ENCODE results near the gene GLRX5. TPM values are rescaled to one million over a fixed set of nuclear protein-coding genes. Genes with fewer than 3 reads are reported as not detected.

Gene GLRX5
- total and polyA plus RNA-seq, 9 donors = 38.0 to 105 (median 42.9) TPM

DNA sequence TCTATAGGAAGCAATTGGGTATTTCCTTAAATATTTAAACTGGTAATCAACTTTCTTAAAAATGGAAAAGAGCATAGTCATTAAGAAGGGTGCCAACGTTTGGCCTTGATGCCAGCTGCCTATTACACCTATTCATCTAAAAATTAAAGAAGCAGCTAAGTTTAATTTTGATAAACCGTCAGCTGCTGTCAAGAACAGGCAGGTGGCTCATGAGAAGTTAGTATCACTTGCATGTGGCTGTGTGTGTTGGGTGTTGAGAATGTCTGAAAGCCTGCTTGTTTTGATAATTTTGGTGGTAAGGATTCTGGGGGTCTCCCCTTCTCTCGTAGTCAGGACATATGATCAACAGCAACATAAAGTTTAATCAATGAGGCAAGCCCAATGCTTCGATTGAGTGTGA, 6.5 kb downstream of the GLRX5 start:
- Histone ChIP-seq H3K4me3 (no peak overlapping the region), H3K27me3 (no peaks in the 10 kb centered on the region), H3K27ac (no peak overlapping the region), H3K9me3 (no peaks in the 10 kb centered on the region), H3K36me3 (no peaks in the 10 kb centered on the region), H3K4me1 (ENCODE audit: insufficient read depth) (peaks cover 24% of the 10 kb centered on the region)
- no peak for TF ChIP-seq EP300 (IDR thresholded peaks at IDR 0.05)
- TF ChIP-seq, protein P1, sequence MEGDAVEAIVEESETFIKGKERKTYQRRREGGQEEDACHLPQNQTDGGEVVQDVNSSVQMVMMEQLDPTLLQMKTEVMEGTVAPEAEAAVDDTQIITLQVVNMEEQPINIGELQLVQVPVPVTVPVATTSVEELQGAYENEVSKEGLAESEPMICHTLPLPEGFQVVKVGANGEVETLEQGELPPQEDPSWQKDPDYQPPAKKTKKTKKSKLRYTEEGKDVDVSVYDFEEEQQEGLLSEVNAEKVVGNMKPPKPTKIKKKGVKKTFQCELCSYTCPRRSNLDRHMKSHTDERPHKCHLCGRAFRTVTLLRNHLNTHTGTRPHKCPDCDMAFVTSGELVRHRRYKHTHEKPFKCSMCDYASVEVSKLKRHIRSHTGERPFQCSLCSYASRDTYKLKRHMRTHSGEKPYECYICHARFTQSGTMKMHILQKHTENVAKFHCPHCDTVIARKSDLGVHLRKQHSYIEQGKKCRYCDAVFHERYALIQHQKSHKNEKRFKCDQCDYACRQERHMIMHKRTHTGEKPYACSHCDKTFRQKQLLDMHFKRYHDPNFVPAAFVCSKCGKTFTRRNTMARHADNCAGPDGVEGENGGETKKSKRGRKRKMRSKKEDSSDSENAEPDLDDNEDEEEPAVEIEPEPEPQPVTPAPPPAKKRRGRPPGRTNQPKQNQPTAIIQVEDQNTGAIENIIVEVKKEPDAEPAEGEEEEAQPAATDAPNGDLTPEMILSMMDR (IDR thresholded peaks at IDR 0.05) = no peak
- TF ChIP-seq POLR2A (IDR thresholded peaks at IDR 0.05) = no peak
- 75 to 84% (median 78%) methylated on average over 4 of the region's 4 CpGs for WGBS, 3 donors
- intact Hi-C loops (cut with DNase I) = no loop called here
- DNase-seq = no peak

DNA sequence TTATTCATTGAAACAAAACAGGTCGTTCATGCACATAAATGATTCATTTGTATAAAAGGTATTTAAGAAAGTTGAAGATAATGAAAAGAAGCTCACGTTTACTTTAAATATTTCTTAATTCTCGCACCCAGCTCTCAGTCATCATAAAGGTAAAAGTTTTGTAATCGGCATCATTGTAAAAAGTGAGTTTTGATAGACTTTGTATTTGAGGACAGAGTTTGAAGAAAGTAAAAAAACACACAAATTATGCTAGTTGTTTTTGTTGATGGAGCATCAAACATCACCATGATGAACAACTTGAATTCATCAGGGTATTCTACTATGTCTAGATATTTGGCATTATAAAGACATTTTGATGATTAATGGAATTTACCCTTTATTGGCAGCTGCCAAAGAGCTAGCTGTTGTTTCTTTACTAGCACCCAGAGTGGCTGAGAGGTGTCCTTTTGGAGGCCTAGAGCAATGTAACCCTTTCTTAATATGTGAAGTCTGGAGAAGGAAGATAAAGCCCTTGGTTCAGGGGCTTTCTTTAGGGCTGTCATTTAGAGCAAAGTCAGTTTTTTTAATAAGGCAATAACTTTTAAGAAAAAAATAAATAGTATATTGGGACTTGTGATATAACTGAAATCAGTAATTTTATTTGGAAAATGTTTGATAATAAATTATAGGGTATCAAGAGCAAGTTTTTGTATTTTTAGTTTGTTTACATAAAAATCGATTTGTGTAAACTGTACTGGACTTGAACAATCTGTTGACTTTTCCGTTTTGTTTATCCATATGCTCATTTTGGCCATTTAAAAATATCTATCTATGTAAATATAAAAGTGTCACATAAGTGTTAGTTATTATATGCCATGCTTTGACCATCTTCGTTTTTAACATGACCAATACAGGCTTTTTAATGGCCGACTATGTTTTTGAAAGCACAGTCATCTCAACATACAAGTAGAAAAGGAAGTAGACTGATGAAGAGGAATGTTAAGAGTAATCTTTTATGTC, 7.4 kb downstream of the GLRX5 start:
- Histone ChIP-seq H3K9me3 (no peaks in the 10 kb centered on the region), H3K27ac (no peak overlapping the region), H3K4me3 (no peak overlapping the region), H3K27me3 (no peaks in the 10 kb centered on the region), H3K36me3 (no peaks in the 10 kb centered on the region), H3K4me1 (ENCODE audit: insufficient read depth) (peaks cover 22% of the 10 kb centered on the region)
- TF ChIP-seq, protein P1 (IDR thresholded peaks at IDR 0.05) = no peak
- TF ChIP-seq POLR2A (IDR thresholded peaks at IDR 0.05) (no peak), EP300 (IDR thresholded peaks at IDR 0.05) (no peak)
- intact Hi-C loops (cut with DNase I) = no loop called here
- DNase-seq = no peak
- WGBS, 3 donors = 90 to 93% (median 91%) methylated on average over 8 of the region's 8 CpGs

DNA sequence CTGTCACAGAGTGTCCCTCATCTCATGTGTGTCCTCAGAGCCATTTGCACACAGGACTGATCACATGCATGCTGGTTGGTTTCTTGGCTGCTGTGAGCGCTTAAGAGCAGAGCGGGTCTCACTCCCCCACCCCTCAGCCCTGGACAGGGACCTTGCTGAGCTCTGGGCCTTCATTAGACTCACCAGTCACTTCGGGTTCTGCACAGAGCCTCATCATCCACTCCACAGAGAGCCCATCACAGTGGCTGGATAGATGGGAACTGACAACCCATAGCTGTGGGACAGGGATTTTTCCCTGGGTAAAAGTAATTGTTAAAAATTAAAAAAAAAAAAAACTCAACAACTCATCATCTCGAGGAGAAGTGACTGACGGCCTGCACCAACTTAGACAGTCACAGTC, 8.2 kb downstream of the GLRX5 start:
- Histone ChIP-seq H3K4me1 (ENCODE audit: insufficient read depth) (peaks cover 25% of the 10 kb centered on the region), H3K27ac (no peak overlapping the region), H3K9me3 (no peaks in the 10 kb centered on the region), H3K36me3 (no peaks in the 10 kb centered on the region), H3K4me3 (no peak overlapping the region), H3K27me3 (no peaks in the 10 kb centered on the region)
- no peak for TF ChIP-seq EP300 (IDR thresholded peaks at IDR 0.05)
- TF ChIP-seq, protein P1 (IDR thresholded peaks at IDR 0.05) = no peak
- TF ChIP-seq POLR2A (IDR thresholded peaks at IDR 0.05) = no peak
- DNase-seq = no peak
- 94 to 95% (median 94%) methylated on average over 5 of the region's 5 CpGs for WGBS, 3 donors
- intact Hi-C loops (cut with DNase I) = no loop called here

DNA sequence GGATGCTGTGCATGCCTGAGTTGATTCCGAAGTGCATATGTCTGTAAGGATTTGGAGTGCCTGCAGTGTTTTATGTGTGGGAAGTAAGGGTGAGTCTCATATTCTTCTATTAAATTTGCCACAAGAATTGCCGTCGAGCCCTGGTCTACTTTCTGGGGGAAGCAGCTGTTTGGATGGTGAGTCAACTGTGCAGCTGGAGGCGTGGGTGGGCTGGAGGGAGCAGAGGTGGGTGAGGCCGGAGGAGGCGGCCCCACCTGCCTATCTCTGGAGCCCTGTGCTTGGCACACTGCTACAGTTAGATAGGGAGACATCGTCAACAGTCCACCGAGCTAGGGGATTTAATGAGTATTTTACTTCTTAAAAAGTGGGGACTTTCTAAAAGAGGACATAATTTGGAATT, 9.7 kb downstream of the GLRX5 start:
- Histone ChIP-seq H3K36me3 (no peaks in the 10 kb centered on the region), H3K9me3 (no peaks in the 10 kb centered on the region), H3K27me3 (no peaks in the 10 kb centered on the region), H3K4me3 (no peak overlapping the region), H3K27ac (no peak overlapping the region), H3K4me1 (ENCODE audit: insufficient read depth) (peaks cover 17% of the 10 kb centered on the region)
- intact Hi-C loops (cut with DNase I) = no loop called here
- TF ChIP-seq, protein P1 (IDR thresholded peaks at IDR 0.05) = no peak
- TF ChIP-seq EP300 (IDR thresholded peaks at IDR 0.05) (no peak), POLR2A (IDR thresholded peaks at IDR 0.05) (no peak)
- DNase-seq = no peak
- 17 to 52% (median 22%) methylated on average over 8 of the region's 8 CpGs for WGBS, 3 donors
